Endothelial cell of umbilical vein (primary cell): ENCODE results near the gene CLASP2. TPM values are rescaled to one million over a fixed set of nuclear protein-coding genes. Genes with fewer than 3 reads are reported as not detected.

Source experiments
- BruUV-seq: library from RNA; stranded (reverse); fragments of 400-500 nt; replicated peaks from 2 replicates; lab custom pipeline; 2021; lab: Mats Ljungman, UMichigan
- CTCF ChIA-PET: fragments of 300-600, 350-600 bp; sonication (Branson Sonifier 250); formaldehyde crosslinking; loops from one replicate; lab custom pipeline; 2021; ENCODE audit warnings: antibody characterized with exemption, inconsistent platforms; lab: Charles Lee
- POLR2A ChIA-PET: fragments of 300-600, 350-600 bp; sonication (Branson Sonifier 250); formaldehyde crosslinking; loops from one replicate; lab custom pipeline; 2021; ENCODE audit warnings: antibody characterized with exemption, inconsistent platforms; lab: Charles Lee
- DNase-seq: peaks from one replicate; pipeline ENCODE4 v3.0.0-alpha.2; 2011; ENCODE audit warnings: low read depth, low spot score
- FAIRE-seq: peaks from 2 replicates; lab custom pipeline; 2011; peaks lifted over from hg19 to GRCh38; lab: Jason Lieb, UNC
- H2AFZ ChIP-seq: 2 replicates; pipeline ENCODE4 v1.6.0; 2012; ENCODE audit warnings: low read depth, low read length, control low read depth, inconsistent platforms
- H3K27ac ChIP-seq: 2 replicates; pipeline ENCODE4 v1.5.1; 2011; ENCODE audit warnings: low read depth, mild to moderate bottlenecking, control low read depth, low read length, moderate library complexity; ENCODE audit not compliant: insufficient read depth
- H3K27me3 ChIP-seq, 2 experiments: 2 replicates each; pipeline versions ENCODE4 v1.6.0 to v1.6.1; 2011; ENCODE audit warnings: low read length in 2 of 2, mixed read lengths in 1 of 2; ENCODE audit not compliant: control insufficient read depth in 2 of 2, insufficient read depth in 2 of 2
- H3K36me3 ChIP-seq, 2 experiments: 2 replicates in 1 of 2; 3 replicates in 1 of 2; pipeline ENCODE4 v1.5.1; 2011; ENCODE audit warnings: low read length in 2 of 2, mild to moderate bottlenecking in 1 of 2, moderate library complexity in 1 of 2; ENCODE audit not compliant: control insufficient read depth in 2 of 2, insufficient read depth in 2 of 2; ENCODE audit errors: extremely low read depth in 1 of 2
- H3K4me1 ChIP-seq: 3 replicates; pipeline ENCODE4 v1.5.1; 2011; ENCODE audit warnings: mild to moderate bottlenecking, low read length; ENCODE audit not compliant: control insufficient read depth, insufficient read depth; ENCODE audit errors: extremely low read depth
- H3K4me2 ChIP-seq: 2 replicates; pipeline ENCODE4 v1.6.1; 2011; ENCODE audit warnings: low read length, control low read depth, mixed read lengths; ENCODE audit not compliant: insufficient read depth
- H3K4me3 ChIP-seq, 3 experiments: fragments of 200-600 bp in 1 of 3; sonication (generic), shearing (Covaris generic) in 1 of 3; replicated peaks in 1 of 3; 2 replicates each; pipeline ENCODE4 v1.5.1; 2011 to 2016; ENCODE audit warnings: control low read depth in 3 of 3, low read length in 3 of 3, mild to moderate bottlenecking in 2 of 3, inconsistent platforms in 1 of 3, low read depth in 1 of 3, moderate library complexity in 1 of 3; ENCODE audit not compliant: insufficient read depth in 1 of 3
- H3K79me2 ChIP-seq: 2 replicates; pipeline ENCODE4 v1.6.0; 2012; ENCODE audit warnings: low read length, inconsistent platforms; ENCODE audit not compliant: control insufficient read depth, insufficient read depth
- H3K9ac ChIP-seq: replicated peaks from 2 replicates; pipeline ENCODE3; 2011; ENCODE audit warnings: low read length, control low read depth; ENCODE audit not compliant: insufficient read depth; ENCODE audit errors: extremely low read depth
- H3K9me1 ChIP-seq: replicated peaks from 3 replicates; pipeline ENCODE4 v1.6.0; 2011; ENCODE audit warnings: mild to moderate bottlenecking, low read length; ENCODE audit not compliant: control insufficient read depth, insufficient read depth; ENCODE audit errors: extremely low read depth
- H3K9me3 ChIP-seq: replicated peaks from 2 replicates; pipeline ENCODE4 v1.5.1; 2012; ENCODE audit warnings: low read length, inconsistent platforms; ENCODE audit not compliant: control insufficient read depth, insufficient read depth
- H4K20me1 ChIP-seq: replicated peaks from 2 replicates; pipeline ENCODE3; 2011; ENCODE audit warnings: mild to moderate bottlenecking, low read length; ENCODE audit not compliant: control insufficient read depth, insufficient read depth; ENCODE audit errors: extremely low read depth
- EZH2 ChIP-seq: IDR thresholded peaks from 2 replicates; pipeline ENCODE4 v1.6.1; 2012; ENCODE audit warnings: borderline replicate concordance, low read depth, mild to moderate bottlenecking, moderate library complexity, low read length, inconsistent platforms; ENCODE audit not compliant: severe bottlenecking
- FOS ChIP-seq: IDR thresholded peaks from 2 replicates; pipeline ENCODE4 v1.6.1; 2011; ENCODE audit warnings: mild to moderate bottlenecking, low read length, moderate library complexity, borderline replicate concordance; ENCODE audit not compliant: insufficient read depth
- GATA2 ChIP-seq: IDR thresholded peaks from 2 replicates; pipeline ENCODE4 v1.7.0; 2011; ENCODE audit warnings: low read depth, mild to moderate bottlenecking, moderate library complexity, mixed read lengths, low read length; ENCODE audit not compliant: insufficient read length, insufficient read depth
- JUN ChIP-seq: IDR thresholded peaks from 2 replicates; pipeline ENCODE4 v1.6.1; 2011; ENCODE audit warnings: borderline replicate concordance, low read depth; ENCODE audit not compliant: insufficient read length, insufficient read depth
- MYC ChIP-seq: IDR thresholded peaks from one replicate; pipeline ENCODE4 v1.6.1; 2011; ENCODE audit warnings: mild to moderate bottlenecking, low read depth, low read length
- POLR2A ChIP-seq: IDR thresholded peaks from 2 replicates; pipeline ENCODE4 v1.6.1; 2012; ENCODE audit warnings: low read depth, mild to moderate bottlenecking, control low read depth, low read length
- POLR2AphosphoS5 ChIP-seq: IDR thresholded peaks from 2 replicates; pipeline ENCODE4 v1.6.1; 2012; ENCODE audit warnings: low read depth, mild to moderate bottlenecking, control low read depth, low read length, moderate library complexity; ENCODE audit not compliant: insufficient read depth
- dilution Hi-C: fragments of 300-500 bp; cut with MboI; formaldehyde crosslinking; loops from one replicate; pipeline ENCODE4 v1.15.0; 2019; ENCODE audit warnings: low sequenced_read_pairs; ENCODE audit not compliant: extremely low pct_ligation_motif_present
- intact Hi-C: fragments of 100-400 bp; cut with micrococcal nuclease; formaldehyde crosslinking; loops from one replicate; pipeline ENCODE4 v1.10.0; 2022
- polyA plus RNA-seq, 4 experiments: library from polyadenylated mRNA; depleted of rRNA in 3 of 4; stranded (reverse) in 3 of 4; unstranded in 1 of 4; fragments of >200 nt; gene quantifications; 2 replicates each; pipeline versions ENCODE4 v1.2.1 to v1.2.3, GENCODE V29; 2011 to 2012; ENCODE audit warnings: missing spikeins in 1 of 4
- total RNA-seq: library from RNA; stranded (reverse); gene quantifications from 2 replicates; pipeline ENCODE4 v1.2.3, GENCODE V29; 2021
- TF ChIP-seq, protein P1 (sequence below), 2 donors: IDR thresholded peaks; 1 replicate in 1 of 2; 2 replicates in 1 of 2; pipeline ENCODE4 v1.5.1; 2011; ENCODE audit warnings: low read length in 2 of 2, mild to moderate bottlenecking in 2 of 2, moderate library complexity in 2 of 2, control low read depth in 1 of 2, inconsistent platforms in 1 of 2, low read depth in 1 of 2; ENCODE audit not compliant: insufficient read depth in 1 of 2; ENCODE audit errors: extremely low read depth in 1 of 2
- TF ChIP-seq, protein P2 (sequence below): IDR thresholded peaks from 2 replicates; pipeline ENCODE4 v1.6.1; 2011; ENCODE audit not compliant: insufficient read depth, insufficient read length

The CLASP2 gene
- total and polyA plus RNA-seq, 2 donors (not counting 3 experiments of a cell fraction or from before 2014, with no cell fraction given): 15.0 to 55.0 TPM

DNA sequence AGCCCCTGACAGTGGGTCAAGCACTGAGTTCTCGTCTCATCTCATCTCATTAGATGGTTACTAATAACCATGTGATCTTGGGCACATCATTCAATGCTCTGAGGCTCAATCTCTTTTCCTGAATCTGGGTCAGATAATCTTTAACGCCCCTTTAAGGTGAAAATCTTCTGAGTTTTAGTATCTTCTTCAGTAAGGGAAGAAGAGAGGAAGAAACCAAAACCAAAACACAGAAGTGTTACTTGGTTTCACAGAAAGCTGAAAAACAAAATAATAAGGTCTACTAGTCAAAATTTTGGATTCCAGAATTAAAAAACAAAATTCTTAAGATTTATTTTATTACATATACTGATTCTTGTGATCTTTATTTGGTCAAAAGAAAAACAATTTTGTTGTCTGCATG lies 78.2 kb downstream of the CLASP2 start:
- H3K4me1 ChIP-seq: no peaks in the 10 kb centered on the region
- H3K4me2 ChIP-seq: no peak overlapping the region
- FAIRE-seq (no peak), DNase-seq (no peak)
- no peaks in the 10 kb centered on the region for H3K79me2 ChIP-seq
- no peak overlapping the region for H3K4me3 ChIP-seq
- no TSS peak for BruUV-seq
- H2AFZ ChIP-seq: no peak overlapping the region
- no peak overlapping the region for H3K9ac ChIP-seq
- no peaks in the 10 kb centered on the region for H3K9me3 ChIP-seq
- dilution Hi-C loops: no loop called here
- peaks cover 0 to 2% of the 10 kb centered on the region in 2 experiments for H3K36me3 ChIP-seq
- H4K20me1 ChIP-seq: no peaks in the 10 kb centered on the region
- POLR2A ChIA-PET: no interaction called here
- no peak for TF ChIP-seq JUN
- TF ChIP-seq, protein P1, sequence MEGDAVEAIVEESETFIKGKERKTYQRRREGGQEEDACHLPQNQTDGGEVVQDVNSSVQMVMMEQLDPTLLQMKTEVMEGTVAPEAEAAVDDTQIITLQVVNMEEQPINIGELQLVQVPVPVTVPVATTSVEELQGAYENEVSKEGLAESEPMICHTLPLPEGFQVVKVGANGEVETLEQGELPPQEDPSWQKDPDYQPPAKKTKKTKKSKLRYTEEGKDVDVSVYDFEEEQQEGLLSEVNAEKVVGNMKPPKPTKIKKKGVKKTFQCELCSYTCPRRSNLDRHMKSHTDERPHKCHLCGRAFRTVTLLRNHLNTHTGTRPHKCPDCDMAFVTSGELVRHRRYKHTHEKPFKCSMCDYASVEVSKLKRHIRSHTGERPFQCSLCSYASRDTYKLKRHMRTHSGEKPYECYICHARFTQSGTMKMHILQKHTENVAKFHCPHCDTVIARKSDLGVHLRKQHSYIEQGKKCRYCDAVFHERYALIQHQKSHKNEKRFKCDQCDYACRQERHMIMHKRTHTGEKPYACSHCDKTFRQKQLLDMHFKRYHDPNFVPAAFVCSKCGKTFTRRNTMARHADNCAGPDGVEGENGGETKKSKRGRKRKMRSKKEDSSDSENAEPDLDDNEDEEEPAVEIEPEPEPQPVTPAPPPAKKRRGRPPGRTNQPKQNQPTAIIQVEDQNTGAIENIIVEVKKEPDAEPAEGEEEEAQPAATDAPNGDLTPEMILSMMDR (IDR thresholded peaks at IDR 0.05; ENCODE audit: extremely low read depth in 1 of 2, insufficient read depth in 1 of 2, low read depth in 1 of 2, low read length in 2 of 2): no peak
- TF ChIP-seq, protein P2, sequence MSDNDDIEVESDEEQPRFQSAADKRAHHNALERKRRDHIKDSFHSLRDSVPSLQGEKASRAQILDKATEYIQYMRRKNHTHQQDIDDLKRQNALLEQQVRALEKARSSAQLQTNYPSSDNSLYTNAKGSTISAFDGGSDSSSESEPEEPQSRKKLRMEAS: no peak
- TF ChIP-seq MYC: no peak
- TF ChIP-seq EZH2: no peak
- TF ChIP-seq POLR2AphosphoS5: no peak
- TF ChIP-seq FOS: no peak
- TF ChIP-seq GATA2: no peak
- TF ChIP-seq POLR2A: no peak
- no peaks in the 10 kb centered on the region for H3K27me3 ChIP-seq
- CTCF ChIA-PET: interaction anchor here (2.0 to 2.5 kb wide), 2 partner anchors 136 to 147 kb away, joined by 9 to 17 read pairs; no protein-coding TSS in a partner anchor
- H3K27ac ChIP-seq: no peak overlapping the region
- H3K9me1 ChIP-seq: no peaks in the 10 kb centered on the region
- intact Hi-C loops: no loop called here
